CD4-positive, alpha-beta T cell treated with Interleukin-6 for 4 hours (primary cell): ENCODE measurements around the gene RRP15.

Experiments used
- DNase-seq: peaks from one replicate; pipeline ENCODE4 v3.0.0-alpha.2; 2020; ENCODE audit warnings: mixed read lengths

The RRP15 gene

GRCh38 chr1:218284917-218285635 lies at the start of gene RRP15:
TSS of gene RRP15 (plus strand) at chr1:218285293. CDS start at chr1:218285317, 24 bp downstream.
- DNase-seq = peak; percentile 87

DNA sequence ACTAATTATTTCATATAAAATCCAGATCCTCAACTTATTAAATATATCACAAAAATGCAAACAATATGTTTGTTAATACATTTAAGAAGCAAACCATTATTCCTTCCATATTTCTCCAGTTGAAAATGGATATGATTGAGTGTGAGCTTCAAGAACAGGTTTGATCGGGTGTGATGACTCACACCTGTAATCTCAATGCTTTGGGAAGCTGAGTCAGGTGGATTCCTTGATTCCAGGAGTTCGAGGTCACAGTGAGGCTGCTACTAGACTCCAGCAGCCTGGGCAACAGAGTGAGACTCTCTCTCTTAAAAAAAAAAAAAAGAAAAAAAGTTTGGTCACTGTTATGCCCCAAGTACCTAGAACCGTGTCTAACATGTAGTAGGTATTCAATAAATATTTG lies 42.9 kb upstream of the RRP15 start:
- DNase-seq = no peak

GRCh38 chr1:218247339-218247738 lies 37.8 kb upstream of the RRP15 start:
- no peak for DNase-seq

GRCh38 chr1:218249338-218250140 lies 35.6 kb upstream of the RRP15 start:
- DNase-seq = no peak

GRCh38 chr1:218250492-218250891 lies 34.6 kb upstream of the RRP15 start:
- no peak for DNase-seq

- no peak for DNase-seq
These were observed 30.7 kb upstream of the RRP15 start for GRCh38 chr1:218254296-218254946.

DNA sequence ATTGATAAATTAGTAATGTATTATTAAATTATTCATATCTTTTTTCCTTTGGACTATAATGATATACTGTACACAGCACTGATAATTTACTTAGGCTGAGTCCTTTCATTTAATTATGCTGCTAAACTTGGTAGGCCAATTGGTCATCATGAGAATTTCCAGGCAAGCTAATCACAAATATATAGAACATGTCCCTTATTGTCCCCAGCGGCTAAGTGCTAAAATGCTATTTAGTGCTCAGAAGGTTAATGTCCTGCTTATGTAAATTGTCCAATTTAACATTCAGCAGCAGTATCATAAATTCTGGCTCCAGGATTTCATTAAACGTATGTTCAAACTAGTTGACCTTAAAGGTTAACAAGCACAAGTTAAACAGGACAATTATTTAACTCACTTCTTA lies 30.0 kb upstream of the RRP15 start:
- DNase-seq = no peak

GRCh38 chr1:218257371-218257770 lies 27.7 kb upstream of the RRP15 start:
- no peak for DNase-seq

DNA sequence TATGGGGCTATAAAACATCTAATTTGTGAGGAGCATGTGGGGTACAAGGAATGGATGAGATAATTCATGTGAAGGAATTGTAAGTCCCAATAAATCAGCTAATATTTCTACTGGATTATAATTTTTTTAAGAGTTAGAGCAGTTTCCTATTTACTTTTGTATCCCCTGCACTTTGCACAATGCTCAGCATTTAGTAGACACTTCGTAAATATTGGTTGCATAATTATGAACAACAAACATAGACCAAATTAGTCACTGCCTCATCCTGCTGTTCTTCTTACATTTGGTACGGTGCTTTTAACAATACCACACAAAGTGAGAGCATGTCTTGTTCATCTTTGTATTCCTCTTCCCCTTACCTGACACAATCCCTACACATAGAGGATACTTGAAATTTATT lies 27.1 kb upstream of the RRP15 start:
- DNase-seq = no peak

DNA sequence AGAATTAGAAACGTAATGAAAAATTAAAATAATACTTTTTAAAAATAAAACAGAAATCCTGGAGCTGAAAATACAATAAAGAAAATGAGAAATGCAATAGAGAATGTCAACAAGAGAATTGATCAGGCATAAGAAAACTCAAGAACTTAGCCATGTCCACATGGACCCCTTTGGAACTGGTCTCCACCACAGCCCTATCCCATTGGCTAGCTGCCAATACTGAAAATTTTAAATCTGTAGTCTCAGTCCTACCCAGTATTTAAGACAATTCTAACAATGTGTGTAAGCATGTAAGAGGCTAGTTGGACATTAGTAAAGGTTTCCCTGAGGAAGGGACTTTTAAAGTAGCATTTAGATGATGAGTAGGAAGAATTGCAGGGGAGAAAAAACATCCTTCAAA lies 25.8 kb upstream of the RRP15 start:
- no peak for DNase-seq

DNA sequence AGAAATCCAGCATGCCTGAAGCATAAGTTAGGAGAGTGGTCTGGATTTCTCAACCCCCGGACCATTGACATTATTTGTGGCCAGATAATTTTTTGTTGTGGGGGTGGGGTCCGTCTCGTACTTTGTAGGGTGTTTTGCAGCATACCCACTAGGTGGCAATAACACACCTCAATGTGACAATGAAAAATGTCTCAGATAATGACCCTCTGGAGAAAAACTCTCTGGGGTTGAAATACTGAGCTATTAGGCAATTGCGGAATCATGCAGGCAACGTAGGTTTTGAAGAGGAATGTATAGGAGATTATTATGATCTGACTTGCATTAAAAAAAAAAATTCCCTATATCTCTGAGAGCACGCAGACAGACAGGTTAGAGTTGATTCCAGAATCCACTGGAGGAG lies 25.3 kb upstream of the RRP15 start:
- no peak for DNase-seq

DNA sequence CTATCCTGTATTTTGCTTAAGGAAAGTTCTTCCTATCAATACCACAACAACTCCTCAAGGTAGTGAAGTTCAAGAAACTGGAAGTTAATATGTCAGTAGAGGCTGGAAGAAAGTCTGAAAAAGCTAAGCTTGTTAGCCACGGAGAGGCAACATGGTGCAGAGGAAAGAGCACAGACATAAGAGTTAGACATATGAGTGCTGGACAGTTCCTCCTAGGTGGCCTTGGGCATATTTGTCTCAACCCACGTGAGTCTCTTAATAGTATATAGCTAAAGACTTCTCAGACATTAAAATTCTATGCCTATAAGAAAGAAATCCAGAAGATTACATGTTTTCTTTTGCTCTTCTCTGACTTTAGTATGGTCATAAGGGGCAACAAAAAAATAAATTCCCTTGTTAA lies 22.8 kb upstream of the RRP15 start:
- DNase-seq = no peak

- no peak for DNase-seq
These were observed 18.7 kb upstream of the RRP15 start for GRCh38 chr1:218266356-218266755.

DNA sequence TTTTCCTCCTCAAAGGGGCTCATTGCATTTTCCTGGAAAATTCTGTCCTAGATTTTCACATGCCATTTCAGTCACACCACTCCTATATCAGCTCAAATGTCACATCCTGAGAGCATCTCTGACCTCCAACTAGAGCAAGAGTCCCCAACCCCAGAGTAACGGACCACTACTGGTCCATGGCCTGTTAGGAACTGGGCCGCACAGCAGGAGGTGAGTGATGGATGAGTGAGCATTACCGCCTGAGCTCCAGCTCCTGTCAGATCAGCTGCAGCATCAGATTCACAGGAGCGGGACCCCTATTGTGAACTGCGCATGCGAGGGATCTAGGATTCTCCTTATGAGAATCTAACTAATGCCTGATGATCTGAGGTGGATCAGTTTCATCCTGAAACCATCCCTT lies 12.7 kb upstream of the RRP15 start:
- no peak for DNase-seq

- DNase-seq = no peak
These were observed 11.2 kb upstream of the RRP15 start for GRCh38 chr1:218273762-218274479.

GRCh38 chr1:218274511-218274910 lies 10.6 kb upstream of the RRP15 start:
- no peak for DNase-seq

DNA sequence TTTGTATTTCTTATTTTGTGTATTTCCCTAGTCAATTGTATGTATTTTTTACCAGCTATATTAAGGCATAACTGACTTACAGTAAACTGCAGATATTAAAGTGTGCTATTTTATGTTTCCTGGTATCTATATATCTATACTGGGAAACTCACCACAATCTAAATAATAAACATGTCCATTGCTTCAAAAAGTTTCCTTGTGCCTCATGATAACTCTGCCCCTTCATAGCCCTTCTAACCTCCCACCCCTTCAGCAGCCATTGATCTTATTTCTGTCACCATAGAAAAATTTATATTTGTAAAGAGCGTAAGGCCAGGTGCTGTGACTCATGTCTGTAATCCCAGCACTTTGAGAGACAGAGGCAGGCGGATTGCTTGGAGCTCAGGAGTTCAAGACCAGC lies 9.3 kb upstream of the RRP15 start:
- DNase-seq = no peak

DNA sequence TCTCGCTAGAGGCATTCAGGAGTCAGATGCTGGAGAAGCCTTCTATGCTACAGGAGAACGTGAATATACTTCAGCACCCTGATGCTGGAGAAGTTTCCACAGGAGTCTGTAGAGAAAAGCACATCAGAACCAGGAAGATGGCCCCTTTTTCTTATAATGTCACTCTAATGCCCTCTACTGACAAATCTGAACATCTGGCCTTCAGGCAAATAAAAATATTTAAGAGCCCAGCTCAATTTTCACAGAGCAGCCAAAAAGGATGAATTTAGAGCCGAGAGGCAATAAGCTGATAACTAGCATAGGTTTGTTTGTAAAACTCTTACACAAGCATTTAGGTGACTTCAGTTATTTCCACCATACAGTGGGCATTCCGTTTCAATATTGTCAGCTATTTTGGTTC lies 3.8 kb upstream of the RRP15 start:
- DNase-seq = no peak

DNA sequence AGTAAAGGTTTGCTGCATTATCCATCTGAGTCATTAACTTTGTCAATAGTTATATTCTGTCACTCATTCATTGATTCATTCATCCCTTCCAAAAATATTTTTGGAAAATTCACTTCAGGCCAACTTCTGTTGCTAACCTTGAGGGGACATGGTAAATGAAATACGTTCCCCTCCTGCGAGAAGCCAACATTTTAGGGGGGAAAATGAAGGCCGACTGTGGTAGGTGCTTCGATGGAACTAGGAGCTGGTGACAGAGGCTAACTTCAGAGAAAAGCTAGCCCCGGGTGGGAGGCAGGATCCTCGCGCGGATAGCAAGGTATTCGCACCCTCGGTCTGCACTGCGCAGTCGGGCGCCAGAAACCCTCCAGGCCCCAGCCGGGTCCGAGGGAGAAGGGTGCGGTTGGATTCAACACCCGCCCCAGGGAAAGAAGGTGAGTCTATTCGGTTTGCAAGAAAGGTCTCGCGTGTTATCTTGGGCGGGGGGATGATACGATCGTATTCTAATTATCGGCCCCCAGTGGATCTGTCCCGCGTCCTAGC lies 646 bp upstream of the RRP15 start:
- DNase-seq = no peak

DNA sequence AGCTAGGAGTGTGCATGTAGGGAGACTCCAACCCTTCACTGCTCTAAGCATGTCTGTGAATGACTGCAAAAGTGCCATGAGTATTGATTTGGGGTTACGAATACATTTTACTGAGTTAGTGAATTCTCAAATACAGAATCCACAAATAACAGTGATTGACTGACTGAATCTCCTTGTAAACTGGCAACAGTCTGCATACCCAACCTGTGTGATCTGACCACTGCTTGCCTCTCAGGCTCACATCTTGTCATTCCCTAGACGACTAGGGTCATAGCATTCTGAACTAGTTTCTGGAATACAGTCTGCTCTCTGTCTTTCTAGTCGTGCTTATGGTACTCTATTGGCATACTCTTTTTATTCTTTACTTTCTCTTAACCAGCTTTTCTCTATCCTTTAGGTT lies 7.4 kb downstream of the RRP15 start:
- no peak for DNase-seq

DNA sequence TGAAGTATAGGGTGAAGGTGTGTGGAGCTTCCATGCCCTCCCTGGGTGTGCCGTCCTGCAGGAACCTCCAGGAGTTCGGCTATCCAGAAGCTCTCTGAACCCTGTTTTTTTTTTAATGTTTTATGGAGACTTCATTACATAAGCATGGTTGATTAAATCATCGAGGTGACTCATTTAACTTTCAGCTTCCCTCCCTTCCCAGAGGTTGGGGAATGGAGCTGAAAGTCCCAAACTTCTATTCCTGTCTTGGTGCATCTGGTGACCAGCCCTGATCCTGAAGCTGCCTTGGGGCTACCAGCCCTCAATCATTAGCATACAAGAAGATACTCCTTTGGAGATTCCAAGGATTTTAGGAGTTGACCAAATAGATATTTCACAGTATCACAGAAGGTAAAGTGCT lies 9.5 kb downstream of the RRP15 start:
- DNase-seq = no peak

DNA sequence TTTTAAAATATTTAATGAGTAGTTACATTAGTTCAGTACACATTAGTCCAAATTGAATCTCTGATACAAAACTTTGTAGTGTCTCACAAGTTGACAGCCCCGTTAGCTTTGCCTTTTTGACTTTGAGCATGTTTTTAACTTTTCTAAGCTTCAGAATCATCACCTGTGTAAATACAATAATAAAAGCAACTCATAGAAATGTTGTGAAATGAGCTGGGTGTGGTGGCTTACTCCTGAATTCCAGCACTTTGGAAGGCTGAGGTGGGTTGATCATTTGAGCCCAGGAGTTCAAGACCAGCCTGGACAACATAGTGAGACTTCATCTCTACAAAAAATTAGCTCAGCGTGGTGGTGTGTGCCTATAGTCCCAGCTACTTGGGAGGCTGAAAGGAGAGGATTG lies 11.1 kb downstream of the RRP15 start:
- no peak for DNase-seq

DNA sequence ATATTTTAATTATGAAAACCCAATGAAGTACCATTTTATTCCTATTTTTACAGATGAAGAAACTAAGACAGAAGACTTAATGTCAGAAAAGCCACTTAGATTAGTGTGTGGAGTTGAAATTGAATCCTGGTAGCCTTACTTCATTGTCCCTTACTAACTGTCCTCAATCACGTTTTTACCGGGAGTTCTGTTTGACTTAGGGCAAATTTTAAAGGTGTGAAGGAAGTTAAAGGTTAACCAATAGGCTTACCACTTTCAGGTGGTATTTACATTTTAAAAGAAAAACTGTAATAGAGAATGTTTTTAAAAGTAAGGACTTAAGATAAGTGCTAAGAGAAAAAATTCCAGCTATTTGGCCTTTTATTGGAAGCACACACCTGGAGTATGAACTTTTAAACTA lies 12.4 kb downstream of the RRP15 start:
- DNase-seq = no peak
